ENCODE results near the gene PTAR1.
A peak's percentile ranks its signal among the peaks of the same experiment; 100 is the strongest.

Gene PTAR1

GRCh38 chr9:69674112-69674685 is 85.6 kb downstream of the PTAR1 start:
- DNase-seq (ENCODE audit: low spot score), result no peak

- no peak for DNase-seq (ENCODE audit: low spot score)
Observed at GRCh38 chr9:69673311-69673640, 86.5 kb downstream of the PTAR1 start.

GRCh38 chr9:69672596-69673310 is 87.1 kb downstream of the PTAR1 start:
- peak; percentile 89 for DNase-seq (ENCODE audit: low spot score)

- DNase-seq (ENCODE audit: low spot score), result peak; percentile 55
Observed at GRCh38 chr9:69671879-69672595, 87.8 kb downstream of the PTAR1 start, which contains the start of gene APBA1. Gene APBA1, minus strand, starts transcription at chr9:69672371.

GRCh38 chr9:69671311-69671878 is 88.4 kb downstream of the PTAR1 start:
- no peak for DNase-seq (ENCODE audit: low spot score)

- peak; percentile 59 for DNase-seq (ENCODE audit: low spot score)
Observed at GRCh38 chr9:69667306-69667705, 92.5 kb downstream of the PTAR1 start.

GRCh38 chr9:69660304-69660703 is 99.5 kb downstream of the PTAR1 start:
- DNase-seq (ENCODE audit: low spot score), result no peak

All from kidney tubule cell (primary cell).